Measurements from ENCODE around the gene DAZAP1. TPM values are rescaled to one million over a fixed set of nuclear protein-coding genes. Genes with fewer than 3 reads are reported as not detected.

Gene DAZAP1
- total RNA-seq, 2 donors from 2014 or later: 148 to 163 TPM

DNA sequence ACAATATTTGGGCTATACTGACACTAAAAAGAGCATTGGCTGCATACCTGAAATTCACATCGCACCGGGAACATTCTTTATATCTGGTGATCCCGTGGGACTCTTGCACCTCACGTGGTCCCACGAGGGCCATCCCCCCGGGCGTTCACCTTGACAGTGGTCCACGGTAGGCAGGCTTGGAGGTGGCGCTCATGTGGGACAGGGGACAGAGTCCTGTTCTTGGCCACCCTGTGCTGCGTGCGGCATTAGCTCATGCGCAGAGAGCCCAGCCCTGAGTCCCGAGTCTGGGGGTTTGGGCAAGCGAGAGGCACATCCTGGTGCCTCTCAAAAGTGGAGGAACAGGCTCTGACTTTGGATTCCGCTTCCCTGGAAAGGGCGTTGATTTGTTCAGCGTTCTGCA lies 13.5 kb upstream of the DAZAP1 start:
- Mint-ChIP-seq H3K4me3 (no peak overlapping the region), H3K36me3 (ENCODE audit: low read depth) (no peaks in the 10 kb centered on the region)
- no peak for ATAC-seq

DNA sequence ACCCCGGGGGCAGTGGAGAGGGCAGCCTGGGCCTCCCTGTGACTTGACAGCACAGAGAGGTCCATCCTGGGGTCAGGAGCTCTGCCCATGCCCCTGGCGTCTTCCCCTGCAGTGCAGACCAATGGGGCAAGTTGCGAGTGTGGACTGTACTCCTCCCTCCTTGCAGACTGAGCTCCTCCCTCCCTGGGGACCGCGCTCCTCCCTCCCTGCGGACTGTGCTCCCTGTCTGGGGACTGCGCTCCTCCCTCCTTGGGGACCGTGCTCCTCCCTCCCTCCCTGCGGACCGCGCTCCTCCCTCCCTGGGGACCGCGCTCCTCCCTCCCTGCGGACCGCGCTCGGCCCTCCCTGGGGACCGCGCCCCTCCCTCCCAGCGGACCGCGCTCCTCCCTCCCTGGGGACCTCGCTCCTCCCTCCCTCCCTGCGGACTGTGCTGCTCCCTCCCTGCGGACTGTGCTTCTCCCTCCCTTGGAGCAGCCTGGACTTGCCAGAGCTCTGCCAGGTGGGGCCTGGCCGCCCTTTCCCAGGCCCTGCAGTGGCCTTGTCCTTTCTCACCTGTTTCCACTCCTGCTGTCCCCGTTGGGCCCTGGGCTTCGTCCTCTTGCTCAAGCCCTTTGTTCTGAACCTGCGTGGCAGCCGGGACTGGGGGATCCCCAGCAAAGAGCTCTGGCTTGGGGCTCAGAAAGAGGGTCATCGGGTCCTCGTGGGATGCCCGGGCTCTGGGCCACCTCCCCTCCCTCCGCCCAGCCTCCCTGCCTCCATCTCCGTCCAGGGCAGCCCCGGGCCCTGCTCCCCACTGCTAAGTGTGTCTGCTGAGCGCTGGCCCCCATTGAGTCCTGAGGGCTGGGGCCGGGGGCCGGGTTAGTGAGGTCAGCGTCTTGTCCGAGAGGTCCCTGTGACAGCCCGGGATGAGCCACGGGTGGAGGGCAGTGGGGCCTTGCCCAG lies 12.9 kb upstream of the DAZAP1 start:
- H3K4me1 Mint-ChIP-seq: peaks cover 7% of the 10 kb centered on the region
- no peak for ATAC-seq
- no peak overlapping the region for H3K4me3 Mint-ChIP-seq
- no peak for DNase-seq
- H3K9me3 ChIP-seq (ENCODE audit: control insufficient read depth, low read length, poor library complexity, severe bottlenecking): no peaks in the 10 kb centered on the region
- H3K27me3 Mint-ChIP-seq: no peaks in the 10 kb centered on the region
- no peaks in the 10 kb centered on the region for H3K36me3 Mint-ChIP-seq (ENCODE audit: low read depth)
- H3K27ac Mint-ChIP-seq: no peak overlapping the region

More for the DNA sequence above, 13.5 kb upstream of the DAZAP1 start:
- H3K4me1 Mint-ChIP-seq: peaks cover 8% of the 10 kb centered on the region
- H3K27me3 Mint-ChIP-seq: no peaks in the 10 kb centered on the region
- DNase-seq: no peak
- H3K27ac Mint-ChIP-seq: no peak overlapping the region
- no peaks in the 10 kb centered on the region for H3K9me3 ChIP-seq (ENCODE audit: control insufficient read depth, low read length, poor library complexity, severe bottlenecking)

DNA sequence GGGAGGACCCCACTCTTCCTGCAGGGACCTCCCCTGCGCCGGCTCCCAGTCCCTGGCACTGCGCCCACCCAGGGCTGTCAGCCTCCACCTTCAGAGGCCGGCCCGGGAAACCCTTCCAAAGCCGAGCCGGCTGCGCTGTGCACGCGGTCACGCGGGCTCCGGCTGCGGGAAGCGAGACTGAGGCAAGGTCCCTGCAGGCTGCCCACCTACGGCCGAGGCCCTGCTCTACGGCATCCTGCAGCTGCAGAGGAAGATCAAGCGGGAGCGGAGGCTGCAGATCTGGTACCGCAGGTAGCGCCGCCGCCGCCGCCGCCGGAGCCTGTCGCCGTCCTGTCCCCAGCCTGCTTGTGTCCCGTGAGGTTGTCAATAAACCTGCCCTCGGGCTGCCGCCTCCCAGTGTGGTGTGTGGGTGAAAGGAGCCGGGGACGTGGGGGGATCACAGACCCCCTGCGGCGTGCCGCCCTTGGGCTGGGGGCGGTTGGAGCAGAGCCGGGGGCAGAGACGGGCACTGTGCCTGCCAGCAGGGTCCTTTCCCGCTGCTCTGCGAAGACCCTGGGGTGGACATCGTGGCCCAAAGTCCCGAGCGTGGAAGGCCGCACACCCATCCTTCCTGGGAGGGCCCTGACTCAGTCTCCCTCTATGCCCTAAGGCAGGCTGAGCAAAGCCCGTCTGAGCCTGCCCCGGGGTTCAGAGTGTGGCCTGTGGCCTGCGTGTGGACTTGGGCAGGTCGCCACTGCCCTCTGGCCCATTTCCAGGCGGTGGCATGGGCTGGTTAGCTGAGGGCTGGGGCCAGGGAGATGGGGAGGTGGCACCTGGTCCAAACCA lies 12.0 kb upstream of the DAZAP1 start:
- H3K9me3 ChIP-seq (ENCODE audit: control insufficient read depth, low read length, poor library complexity, severe bottlenecking): no peaks in the 10 kb centered on the region
- DNase-seq (no peak), ATAC-seq (no peak)
- Mint-ChIP-seq H3K4me3 (no peak overlapping the region), H3K27me3 (no peaks in the 10 kb centered on the region), H3K4me1 (peaks cover 6% of the 10 kb centered on the region), H3K36me3 (ENCODE audit: low read depth) (no peaks in the 10 kb centered on the region), H3K27ac (no peak overlapping the region)

DNA sequence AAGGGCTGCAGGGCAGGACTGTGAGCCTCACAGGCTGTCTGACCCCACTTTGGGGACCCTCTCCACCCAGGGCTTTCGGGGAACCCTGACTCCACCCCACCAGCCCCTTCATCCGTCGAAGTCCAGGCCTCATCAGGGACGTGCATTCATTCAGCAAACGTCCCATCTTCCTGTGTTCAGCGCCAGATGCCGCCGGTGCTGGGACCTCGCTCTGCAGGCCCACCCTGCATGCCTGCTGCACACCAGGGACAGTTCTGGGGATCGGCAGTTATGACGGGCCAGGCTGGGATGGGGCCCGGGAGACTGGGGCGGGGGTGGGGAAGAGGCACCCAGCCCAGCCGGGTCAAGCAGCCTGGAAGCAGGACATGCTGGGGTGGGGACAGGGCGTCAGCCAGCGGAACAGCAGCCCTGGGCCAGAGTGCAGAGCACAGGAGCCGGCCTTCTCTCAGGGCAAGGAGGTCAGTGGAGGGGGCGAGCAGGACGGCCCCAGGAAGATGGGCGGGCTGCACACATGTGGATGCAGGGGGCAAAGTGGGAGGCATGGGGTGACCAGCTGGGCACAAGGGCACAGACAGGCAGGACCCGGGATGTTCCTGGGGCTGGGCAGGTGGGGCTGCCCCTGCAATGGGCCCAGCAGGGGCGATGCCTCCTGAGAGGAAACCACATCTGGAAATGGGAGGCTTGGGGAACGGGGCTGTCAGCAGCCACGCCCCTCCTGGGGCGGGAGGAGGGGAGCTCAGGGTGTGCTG lies 11.2 kb upstream of the DAZAP1 start:
- Mint-ChIP-seq H3K4me3 (peak overlapping the region; percentile 60), H3K27me3 (no peaks in the 10 kb centered on the region), H3K4me1 (peaks cover 6% of the 10 kb centered on the region), H3K27ac (no peak overlapping the region), H3K36me3 (ENCODE audit: low read depth) (no peaks in the 10 kb centered on the region)
- ATAC-seq (no peak), DNase-seq (no peak)
- no peaks in the 10 kb centered on the region for H3K9me3 ChIP-seq (ENCODE audit: control insufficient read depth, low read length, poor library complexity, severe bottlenecking)

GRCh38 chr19:1396768-1397679 lies 10.4 kb upstream of the DAZAP1 start:
- no peak for DNase-seq
- no peaks in the 10 kb centered on the region for H3K9me3 ChIP-seq (ENCODE audit: control insufficient read depth, low read length, poor library complexity, severe bottlenecking)
- Mint-ChIP-seq H3K36me3 (ENCODE audit: low read depth) (no peaks in the 10 kb centered on the region), H3K27me3 (no peaks in the 10 kb centered on the region), H3K27ac (no peak overlapping the region), H3K4me3 (no peak overlapping the region), H3K4me1 (peaks cover 6% of the 10 kb centered on the region)
- ATAC-seq: no peak

- Mint-ChIP-seq H3K36me3 (ENCODE audit: low read depth) (no peaks in the 10 kb centered on the region), H3K27me3 (no peaks in the 10 kb centered on the region), H3K4me1 (peaks cover 9% of the 10 kb centered on the region), H3K4me3 (no peak overlapping the region), H3K27ac (no peak overlapping the region)
- no peaks in the 10 kb centered on the region for H3K9me3 ChIP-seq (ENCODE audit: control insufficient read depth, low read length, poor library complexity, severe bottlenecking)
- no peak for DNase-seq
- ATAC-seq: no peak
These were observed 9.5 kb upstream of the DAZAP1 start for GRCh38 chr19:1397838-1398237.

GRCh38 chr19:1399079-1399478 lies 8.3 kb upstream of the DAZAP1 start:
- DNase-seq (no peak), ATAC-seq (no peak)
- no peaks in the 10 kb centered on the region for H3K9me3 ChIP-seq (ENCODE audit: control insufficient read depth, low read length, poor library complexity, severe bottlenecking)
- Mint-ChIP-seq H3K27ac (no peak overlapping the region), H3K36me3 (ENCODE audit: low read depth) (no peaks in the 10 kb centered on the region), H3K4me3 (no peak overlapping the region), H3K27me3 (no peaks in the 10 kb centered on the region), H3K4me1 (peaks cover 10% of the 10 kb centered on the region)

DNA sequence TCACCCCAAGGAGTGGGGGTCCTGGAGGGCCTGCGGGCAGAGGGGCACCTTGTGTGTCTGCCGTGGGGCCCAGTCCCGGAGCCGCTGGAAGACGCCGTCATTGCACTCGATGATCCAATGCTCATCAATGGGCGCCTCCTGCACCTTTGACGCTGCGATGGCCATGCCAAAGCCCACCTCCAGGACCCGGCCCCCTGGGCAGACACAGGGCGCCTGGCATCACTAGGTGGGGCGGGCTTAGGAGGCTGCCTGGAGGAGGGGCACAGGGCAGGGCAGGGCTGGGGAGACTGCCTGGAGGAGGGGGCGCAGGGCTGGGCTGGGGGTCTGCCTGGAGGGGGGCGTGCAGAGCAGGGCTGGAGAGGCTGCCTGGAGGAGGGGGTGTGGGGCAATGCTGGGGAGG lies 7.6 kb upstream of the DAZAP1 start:
- H3K9me3 ChIP-seq (ENCODE audit: control insufficient read depth, low read length, poor library complexity, severe bottlenecking): no peaks in the 10 kb centered on the region
- Mint-ChIP-seq H3K27ac (no peak overlapping the region), H3K4me1 (peaks cover 10% of the 10 kb centered on the region), H3K4me3 (no peak overlapping the region), H3K27me3 (no peaks in the 10 kb centered on the region), H3K36me3 (ENCODE audit: low read depth) (no peaks in the 10 kb centered on the region)
- no peak for ATAC-seq
- no peak for DNase-seq

- Mint-ChIP-seq H3K36me3 (ENCODE audit: low read depth) (no peaks in the 10 kb centered on the region), H3K4me1 (peaks cover 10% of the 10 kb centered on the region), H3K27me3 (no peaks in the 10 kb centered on the region), H3K27ac (no peak overlapping the region), H3K4me3 (peak overlapping the region; percentile 82)
- H3K9me3 ChIP-seq (ENCODE audit: control insufficient read depth, low read length, poor library complexity, severe bottlenecking): no peaks in the 10 kb centered on the region
- ATAC-seq (peak; percentile 13), DNase-seq (no peak)
These were observed 6.9 kb upstream of the DAZAP1 start for GRCh38 chr19:1400281-1401137.

DNA sequence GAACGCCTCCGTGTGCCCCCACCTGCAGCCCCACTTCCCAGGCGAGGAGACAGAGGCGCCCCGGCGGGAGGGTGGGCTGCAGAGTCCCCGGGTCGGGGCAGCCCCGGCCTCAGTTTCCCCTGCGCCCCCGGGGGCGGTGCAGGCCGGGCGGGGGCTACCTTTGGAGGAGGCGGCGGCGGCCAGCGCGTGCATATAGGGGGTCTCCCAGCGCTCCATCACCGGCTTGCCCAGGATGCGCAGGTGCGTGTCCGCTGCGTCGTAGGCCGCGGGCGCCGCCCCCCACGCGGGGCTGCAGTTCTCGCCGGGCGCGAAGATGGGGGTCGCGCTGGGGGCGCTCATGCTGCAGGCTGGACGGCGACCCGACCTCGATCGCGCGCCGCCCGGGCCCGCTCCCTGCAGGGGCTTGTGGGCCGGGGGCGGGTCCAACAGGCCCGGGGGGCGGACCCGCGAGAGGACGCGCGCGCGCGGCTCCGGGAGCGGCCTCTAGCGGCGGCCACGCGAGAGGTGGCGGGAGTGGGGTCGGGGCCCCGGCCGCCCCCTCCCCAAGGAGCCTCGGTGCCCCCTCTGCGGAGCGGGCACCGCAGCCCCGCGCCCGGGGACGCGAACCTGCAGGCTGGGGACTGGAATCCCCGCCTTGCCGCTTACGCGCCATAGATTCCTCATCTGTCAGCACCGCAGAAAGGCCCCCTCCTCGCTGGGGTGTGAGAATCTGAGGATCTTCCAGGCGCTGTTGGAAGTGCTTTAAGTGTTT lies 6.1 kb upstream of the DAZAP1 start, which contains the start of gene GAMT:
Gene GAMT (minus strand): TSS at position 405 of the 751 bp plus-strand sequence. CDS start 66 bp downstream, at position 339.
- H3K27me3 Mint-ChIP-seq: no peaks in the 10 kb centered on the region
- peaks cover 9% of the 10 kb centered on the region for H3K4me1 Mint-ChIP-seq
- ATAC-seq (peak; percentile 87), DNase-seq (peak; percentile 34 to 64 (median 53))
- H3K4me3 Mint-ChIP-seq: peak within 1 kb of the TSS; percentile 82
- no peaks in the 10 kb centered on the region for H3K9me3 ChIP-seq (ENCODE audit: control insufficient read depth, low read length, poor library complexity, severe bottlenecking)
- no peaks in the 10 kb centered on the region for H3K36me3 Mint-ChIP-seq (ENCODE audit: low read depth)
- no peak within 1 kb of the TSS for H3K27ac Mint-ChIP-seq

- ATAC-seq: no peak
- no peak overlapping the region for H3K27ac Mint-ChIP-seq
- H3K4me3 Mint-ChIP-seq: peak overlapping the region; percentile 69
These were observed 5.5 kb upstream of the DAZAP1 start for GRCh38 chr19:1401889-1402217.

More at GRCh38 chr19:1401889-1402217, 5.5 kb upstream of the DAZAP1 start:
- Mint-ChIP-seq H3K27me3 (no peaks in the 10 kb centered on the region), H3K4me1 (peaks cover 9% of the 10 kb centered on the region), H3K36me3 (ENCODE audit: low read depth) (no peaks in the 10 kb centered on the region)
- H3K9me3 ChIP-seq (ENCODE audit: control insufficient read depth, low read length, poor library complexity, severe bottlenecking): no peaks in the 10 kb centered on the region
- DNase-seq: no peak
